Endothelial cell of umbilical vein (primary cell): Measurements from ENCODE around the gene ALKBH5. TPM values are rescaled to one million over a fixed set of nuclear protein-coding genes. Genes with fewer than 3 reads are reported as not detected.

ENCODE experiments used
- BruUV-seq: library from RNA; stranded (reverse); fragments of 400-500 nt; replicated peaks from 2 replicates; lab custom pipeline; 2021; lab: Mats Ljungman, UMichigan
- CTCF ChIA-PET: fragments of 300-600, 350-600 bp; sonication (Branson Sonifier 250); formaldehyde crosslinking; loops from one replicate; lab custom pipeline; 2021; ENCODE audit warnings: antibody characterized with exemption, inconsistent platforms; lab: Charles Lee
- POLR2A ChIA-PET: fragments of 300-600, 350-600 bp; sonication (Branson Sonifier 250); formaldehyde crosslinking; loops from one replicate; lab custom pipeline; 2021; ENCODE audit warnings: antibody characterized with exemption, inconsistent platforms; lab: Charles Lee
- DNase-seq: peaks from one replicate; pipeline ENCODE4 v3.0.0-alpha.2; 2011; ENCODE audit warnings: low read depth, low spot score
- FAIRE-seq: peaks from 2 replicates; lab custom pipeline; 2011; peaks lifted over from hg19 to GRCh38; lab: Jason Lieb, UNC
- H2AFZ ChIP-seq: 2 replicates; pipeline ENCODE4 v1.6.0; 2012; ENCODE audit warnings: low read depth, low read length, control low read depth, inconsistent platforms
- H3K27ac ChIP-seq: 2 replicates; pipeline ENCODE4 v1.5.1; 2011; ENCODE audit warnings: low read depth, mild to moderate bottlenecking, control low read depth, low read length, moderate library complexity; ENCODE audit not compliant: insufficient read depth
- H3K27me3 ChIP-seq, 2 experiments: 2 replicates each; pipeline versions ENCODE4 v1.6.0 to v1.6.1; 2011; ENCODE audit warnings: low read length in 2 of 2, mixed read lengths in 1 of 2; ENCODE audit not compliant: control insufficient read depth in 2 of 2, insufficient read depth in 2 of 2
- H3K36me3 ChIP-seq, 2 experiments: 2 replicates in 1 of 2; 3 replicates in 1 of 2; pipeline ENCODE4 v1.5.1; 2011; ENCODE audit warnings: low read length in 2 of 2, mild to moderate bottlenecking in 1 of 2, moderate library complexity in 1 of 2; ENCODE audit not compliant: control insufficient read depth in 2 of 2, insufficient read depth in 2 of 2; ENCODE audit errors: extremely low read depth in 1 of 2
- H3K4me1 ChIP-seq: 3 replicates; pipeline ENCODE4 v1.5.1; 2011; ENCODE audit warnings: mild to moderate bottlenecking, low read length; ENCODE audit not compliant: control insufficient read depth, insufficient read depth; ENCODE audit errors: extremely low read depth
- H3K4me2 ChIP-seq: 2 replicates; pipeline ENCODE4 v1.6.1; 2011; ENCODE audit warnings: low read length, control low read depth, mixed read lengths; ENCODE audit not compliant: insufficient read depth
- H3K4me3 ChIP-seq, 3 experiments: fragments of 200-600 bp in 1 of 3; sonication (generic), shearing (Covaris generic) in 1 of 3; replicated peaks in 1 of 3; 2 replicates each; pipeline ENCODE4 v1.5.1; 2011 to 2016; ENCODE audit warnings: control low read depth in 3 of 3, low read length in 3 of 3, mild to moderate bottlenecking in 2 of 3, inconsistent platforms in 1 of 3, low read depth in 1 of 3, moderate library complexity in 1 of 3; ENCODE audit not compliant: insufficient read depth in 1 of 3
- H3K79me2 ChIP-seq: 2 replicates; pipeline ENCODE4 v1.6.0; 2012; ENCODE audit warnings: low read length, inconsistent platforms; ENCODE audit not compliant: control insufficient read depth, insufficient read depth
- H3K9ac ChIP-seq: replicated peaks from 2 replicates; pipeline ENCODE3; 2011; ENCODE audit warnings: low read length, control low read depth; ENCODE audit not compliant: insufficient read depth; ENCODE audit errors: extremely low read depth
- H3K9me1 ChIP-seq: replicated peaks from 3 replicates; pipeline ENCODE4 v1.6.0; 2011; ENCODE audit warnings: mild to moderate bottlenecking, low read length; ENCODE audit not compliant: control insufficient read depth, insufficient read depth; ENCODE audit errors: extremely low read depth
- H3K9me3 ChIP-seq: replicated peaks from 2 replicates; pipeline ENCODE4 v1.5.1; 2012; ENCODE audit warnings: low read length, inconsistent platforms; ENCODE audit not compliant: control insufficient read depth, insufficient read depth
- H4K20me1 ChIP-seq: replicated peaks from 2 replicates; pipeline ENCODE3; 2011; ENCODE audit warnings: mild to moderate bottlenecking, low read length; ENCODE audit not compliant: control insufficient read depth, insufficient read depth; ENCODE audit errors: extremely low read depth
- FOS ChIP-seq: IDR thresholded peaks from 2 replicates; pipeline ENCODE4 v1.6.1; 2011; ENCODE audit warnings: mild to moderate bottlenecking, low read length, moderate library complexity, borderline replicate concordance; ENCODE audit not compliant: insufficient read depth
- MYC ChIP-seq: IDR thresholded peaks from one replicate; pipeline ENCODE4 v1.6.1; 2011; ENCODE audit warnings: mild to moderate bottlenecking, low read depth, low read length
- POLR2A ChIP-seq: IDR thresholded peaks from 2 replicates; pipeline ENCODE4 v1.6.1; 2012; ENCODE audit warnings: low read depth, mild to moderate bottlenecking, control low read depth, low read length
- POLR2AphosphoS5 ChIP-seq: IDR thresholded peaks from 2 replicates; pipeline ENCODE4 v1.6.1; 2012; ENCODE audit warnings: low read depth, mild to moderate bottlenecking, control low read depth, low read length, moderate library complexity; ENCODE audit not compliant: insufficient read depth
- dilution Hi-C: fragments of 300-500 bp; cut with MboI; formaldehyde crosslinking; loops from one replicate; pipeline ENCODE4 v1.15.0; 2019; ENCODE audit warnings: low sequenced_read_pairs; ENCODE audit not compliant: extremely low pct_ligation_motif_present
- intact Hi-C: fragments of 100-400 bp; cut with micrococcal nuclease; formaldehyde crosslinking; loops from one replicate; pipeline ENCODE4 v1.10.0; 2022
- polyA plus RNA-seq, 4 experiments: library from polyadenylated mRNA; depleted of rRNA in 3 of 4; stranded (reverse) in 3 of 4; unstranded in 1 of 4; fragments of >200 nt; gene quantifications; 2 replicates each; pipeline versions ENCODE4 v1.2.1 to v1.2.3, GENCODE V29; 2011 to 2012; ENCODE audit warnings: missing spikeins in 1 of 4
- total RNA-seq: library from RNA; stranded (reverse); gene quantifications from 2 replicates; pipeline ENCODE4 v1.2.3, GENCODE V29; 2021

Gene ALKBH5
- total and polyA plus RNA-seq, 2 donors (not counting 3 experiments of a cell fraction or from before 2014, with no cell fraction given) = 55.3 to 71.0 TPM

GRCh38 chr17:18225121-18225641 lies 41.6 kb downstream of the ALKBH5 start, which contains the start of gene LLGL1:
Gene LLGL1, plus strand, starts transcription at chr17:18225635. Its CDS starts 48 bp downstream, at chr17:18225683.
- peak; percentile 30 for TF ChIP-seq POLR2AphosphoS5
- no peak for TF ChIP-seq FOS
- ChIA-PET POLR2A (interaction anchor here (1.6 kb wide), 1 partner anchor 23 kb away, joined by 4 read pairs; no protein-coding TSS in a partner anchor), CTCF (interaction anchor here (1.6 kb wide), 1 partner anchor 8 kb away, joined by 3 read pairs; no protein-coding TSS in a partner anchor)
- Histone ChIP-seq H3K36me3 (no peaks in the 10 kb centered on the region), H3K9ac (peak within 1 kb of the TSS; percentile 84), H3K4me3 (peak within 1 kb of the TSS; percentile 63 to 78 (median 68)), H2AFZ (peak within 1 kb of the TSS; percentile 63), H3K4me1 (peaks cover 18% of the 10 kb centered on the region), H4K20me1 (no peaks in the 10 kb centered on the region), H3K4me2 (peak within 1 kb of the TSS; percentile 91), H3K27ac (peak within 1 kb of the TSS; percentile 42), H3K27me3 (no peaks in the 10 kb centered on the region), H3K9me3 (no peaks in the 10 kb centered on the region), H3K79me2 (peaks cover 39% of the 10 kb centered on the region), H3K9me1 (no peaks in the 10 kb centered on the region)
- peak; percentile 84 for FAIRE-seq
- BruUV-seq = no TSS peak
- dilution Hi-C loops (no loop called here), intact Hi-C loops (loop anchor here (1.0 to 2.0 kb wide), 2 partner anchors 36 to 90 kb away; partner anchors contain the start of genes SMCR8 and TOP3A)
- DNase-seq = peak; percentile 91

DNA sequence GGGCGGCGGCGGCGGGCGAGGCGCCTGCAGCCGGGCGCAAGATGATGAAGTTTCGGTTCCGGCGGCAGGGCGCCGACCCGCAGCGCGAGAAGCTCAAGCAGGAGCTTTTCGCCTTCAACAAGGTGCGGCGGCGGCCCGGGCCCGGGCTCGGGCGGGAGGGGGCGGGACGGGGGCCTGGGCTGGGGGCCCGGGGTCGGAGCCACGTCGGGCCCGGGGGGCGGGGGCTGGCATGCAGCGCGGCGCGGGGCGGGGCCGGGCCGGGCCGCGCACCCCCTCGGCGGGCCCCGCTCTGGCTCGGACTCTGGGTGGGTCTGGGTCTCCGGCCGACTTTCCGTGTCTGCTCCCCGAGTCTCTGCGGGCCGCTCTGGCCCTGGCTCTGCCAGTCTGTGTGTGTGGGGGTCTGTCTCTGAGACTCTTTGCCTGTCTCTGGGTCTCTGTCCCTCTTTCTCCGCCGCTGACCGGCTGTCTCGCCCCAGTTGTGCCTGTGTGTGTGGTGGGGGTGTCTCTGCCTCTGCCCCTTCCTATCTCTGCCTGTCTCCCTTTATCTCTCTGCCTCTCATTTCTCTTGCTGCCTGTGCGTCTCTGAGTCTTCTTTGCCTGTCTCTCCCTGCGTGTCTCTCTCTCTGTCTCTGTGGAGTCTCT lies 42.1 kb downstream of the ALKBH5 start:
- POLR2A ChIA-PET = interaction anchor here (1.6 kb wide), 1 partner anchor 23 kb away, joined by 4 read pairs; no protein-coding TSS in a partner anchor
- H3K79me2 ChIP-seq = peaks cover 45% of the 10 kb centered on the region

More for the DNA sequence above, 42.1 kb downstream of the ALKBH5 start:
- H3K27me3 ChIP-seq = no peaks in the 10 kb centered on the region
- FAIRE-seq (peak; percentile 63), DNase-seq (peak; percentile 36)
- H3K27ac ChIP-seq = peak overlapping the region; percentile 42
- TF ChIP-seq POLR2A = peak; percentile 48
- TF ChIP-seq MYC = no peak
- peak; percentile 28 for TF ChIP-seq POLR2AphosphoS5
- no peaks in the 10 kb centered on the region for H4K20me1 ChIP-seq
- H3K9me1 ChIP-seq = no peaks in the 10 kb centered on the region
- H3K9ac ChIP-seq = peak overlapping the region; percentile 84
- no peaks in the 10 kb centered on the region for H3K36me3 ChIP-seq
- dilution Hi-C loops (no loop called here), intact Hi-C loops (loop anchor here (1.0 to 2.0 kb wide), 2 partner anchors 36 to 89 kb away; partner anchors contain the start of genes SMCR8 and TOP3A)
- H3K4me3 ChIP-seq = peak overlapping the region; percentile 63 to 78 (median 68)
- CTCF ChIA-PET = interaction anchor here (0.9 kb wide), 1 partner anchor 23 kb away, joined by 3 read pairs; no protein-coding TSS in a partner anchor
- no peaks in the 10 kb centered on the region for H3K9me3 ChIP-seq
- no TSS peak for BruUV-seq
- H2AFZ ChIP-seq = peak overlapping the region; percentile 53
- peaks cover 18% of the 10 kb centered on the region for H3K4me1 ChIP-seq
- peak overlapping the region; percentile 91 for H3K4me2 ChIP-seq
